Astrocyte (in vitro differentiated cells and primary cell): ENCODE results near the gene PAX3.

Source experiments
- EZH2 ChIP-seq: IDR thresholded peaks from 2 replicates; pipeline ENCODE4 v1.6.1; 2012; ENCODE audit warnings: mild to moderate bottlenecking, low read length, inconsistent platforms; ENCODE audit not compliant: insufficient read depth
- TF ChIP-seq, protein P1 (sequence below): IDR thresholded peaks from 2 replicates; pipeline ENCODE4 v1.5.1; 2011; ENCODE audit warnings: low read depth, mild to moderate bottlenecking, inconsistent platforms, low read length, moderate library complexity; ENCODE audit not compliant: insufficient read depth

DNA sequence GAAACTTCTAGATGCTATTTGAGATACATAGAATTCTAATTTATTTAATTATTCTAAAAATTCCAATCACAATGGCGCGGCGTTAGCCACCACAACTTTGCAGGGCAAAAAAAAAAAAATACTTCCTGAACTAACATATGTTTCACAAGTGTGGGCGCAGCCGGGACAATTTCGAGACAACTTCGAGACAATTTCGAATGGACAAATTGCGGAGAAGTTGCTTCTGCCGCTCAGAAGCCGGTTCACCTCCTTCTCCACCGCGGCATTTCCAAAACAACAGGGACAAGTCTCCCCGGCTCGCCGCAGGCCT is 842 bp downstream of the PAX3 start:
- TF ChIP-seq, protein P1, sequence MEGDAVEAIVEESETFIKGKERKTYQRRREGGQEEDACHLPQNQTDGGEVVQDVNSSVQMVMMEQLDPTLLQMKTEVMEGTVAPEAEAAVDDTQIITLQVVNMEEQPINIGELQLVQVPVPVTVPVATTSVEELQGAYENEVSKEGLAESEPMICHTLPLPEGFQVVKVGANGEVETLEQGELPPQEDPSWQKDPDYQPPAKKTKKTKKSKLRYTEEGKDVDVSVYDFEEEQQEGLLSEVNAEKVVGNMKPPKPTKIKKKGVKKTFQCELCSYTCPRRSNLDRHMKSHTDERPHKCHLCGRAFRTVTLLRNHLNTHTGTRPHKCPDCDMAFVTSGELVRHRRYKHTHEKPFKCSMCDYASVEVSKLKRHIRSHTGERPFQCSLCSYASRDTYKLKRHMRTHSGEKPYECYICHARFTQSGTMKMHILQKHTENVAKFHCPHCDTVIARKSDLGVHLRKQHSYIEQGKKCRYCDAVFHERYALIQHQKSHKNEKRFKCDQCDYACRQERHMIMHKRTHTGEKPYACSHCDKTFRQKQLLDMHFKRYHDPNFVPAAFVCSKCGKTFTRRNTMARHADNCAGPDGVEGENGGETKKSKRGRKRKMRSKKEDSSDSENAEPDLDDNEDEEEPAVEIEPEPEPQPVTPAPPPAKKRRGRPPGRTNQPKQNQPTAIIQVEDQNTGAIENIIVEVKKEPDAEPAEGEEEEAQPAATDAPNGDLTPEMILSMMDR: no peak
- TF ChIP-seq EZH2: no peak
